GM10847 (cell line): ENCODE measurements around the gene COL6A2.

ENCODE experiments used
- POLR2A ChIP-seq: IDR thresholded peaks from 2 replicates; pipeline ENCODE4 v1.6.1; 2011; ENCODE audit not compliant: insufficient read length; ENCODE audit errors: extremely low read depth

The COL6A2 gene

GRCh38 chr21:46122237-46122671, 24.3 kb downstream of the COL6A2 start:
- TF ChIP-seq POLR2A, result no peak

- no peak for TF ChIP-seq POLR2A
Observed at GRCh38 chr21:46122758-46123683, 25.1 kb downstream of the COL6A2 start.

- TF ChIP-seq POLR2A, result no peak
Observed at GRCh38 chr21:46124083-46124925, 26.4 kb downstream of the COL6A2 start.

GRCh38 chr21:46124926-46125845, 27.3 kb downstream of the COL6A2 start:
- no peak for TF ChIP-seq POLR2A

GRCh38 chr21:46125846-46126301, 28.0 kb downstream of the COL6A2 start:
- TF ChIP-seq POLR2A, result no peak

- no peak for TF ChIP-seq POLR2A
Observed at GRCh38 chr21:46126309-46127238, 28.7 kb downstream of the COL6A2 start.

- TF ChIP-seq POLR2A, result no peak
Observed at GRCh38 chr21:46127239-46128105, 29.6 kb downstream of the COL6A2 start.

GRCh38 chr21:46128106-46128932, 30.4 kb downstream of the COL6A2 start:
- TF ChIP-seq POLR2A, result no peak

- no peak for TF ChIP-seq POLR2A
Observed at GRCh38 chr21:46128933-46129571, 31.1 kb downstream of the COL6A2 start.

- no peak for TF ChIP-seq POLR2A
Observed at GRCh38 chr21:46129846-46130651, 32.1 kb downstream of the COL6A2 start.
